K562 (cell line): Measurements from ENCODE around the gene EML2. TPM values are rescaled to one million over a fixed set of nuclear protein-coding genes. Genes with fewer than 3 reads are reported as not detected.

Source experiments
- CCAR2 ChIP-seq: fragments of 200-400 bp; formaldehyde crosslinking; IDR thresholded peaks from 2 replicates; pipeline ENCODE4 v1.6.1; 2017; ENCODE audit warnings: mild to moderate bottlenecking, low read depth, low read length
- CHD1 ChIP-seq: fragments of 200-600 bp; sonication (generic); IDR thresholded peaks from one replicate; pipeline ENCODE4 v1.6.1; 2012; ENCODE audit warnings: mild to moderate bottlenecking, moderate library complexity, low read length, inconsistent platforms
- DACH1 ChIP-seq: fragments of 450-650 bp; IDR thresholded peaks from 2 replicates; pipeline ENCODE4 v1.6.1; 2018; ENCODE audit not compliant: partially characterized antibody
- ELF1 ChIP-seq: fragments of 200-800 bp; sonication (Bioruptor generic); IDR thresholded peaks from 2 replicates; pipeline ENCODE4 v1.6.1; 2016; ENCODE audit warnings: missing genetic modification characterization, missing compliant biosample characterization
- NFIX ChIP-seq: fragments of 250-450 bp; sonication (Bioruptor Pico); IDR thresholded peaks from 2 replicates; pipeline ENCODE4 v1.4.0; 2020; ENCODE audit warnings: low read depth, mild to moderate bottlenecking, moderate library complexity
- NFRKB ChIP-seq: fragments of 450-650 bp; IDR thresholded peaks from 2 replicates; pipeline ENCODE4 v1.6.1; 2016; ENCODE audit warnings: low read depth
- TEAD4 ChIP-seq, 2 experiments: sonication (generic) in 1 of 2; formaldehyde crosslinking in 1 of 2; IDR thresholded peaks; 2 replicates each; pipeline versions ENCODE4 v1.6.1 to v1.8.0; 2012 to 2022; ENCODE audit warnings: borderline replicate concordance in 1 of 2, inconsistent platforms in 1 of 2, low read length in 1 of 2, mild to moderate bottlenecking in 1 of 2, missing genetic modification reagents in 1 of 2
- ZNF76 ChIP-seq: fragments of 250-450 bp; sonication (Bioruptor Pico); IDR thresholded peaks from 2 replicates; pipeline ENCODE4 v1.4.0; 2020; ENCODE audit warnings: mild to moderate bottlenecking, moderate library complexity, borderline replicate concordance
- polyA plus RNA-seq, 8 experiments: library from polyadenylated mRNA; depleted of rRNA in 4 of 8; stranded (reverse) in 5 of 8; unstranded in 3 of 8; fragments of >200 nt; fragmentation: Nextera tagmentation in 2 of 8; fragmentation: Illumina TruSeq in 1 of 8; extraction: Ambion mirVana in 2 of 8; extraction: Trizol in 1 of 8; gene quantifications; 2 replicates each; pipeline versions ENCODE4 v1.2.1 to v1.2.3, GENCODE V29; 2011 to 2014; ENCODE audit warnings: inconsistent platforms in 1 of 8, missing spikeins in 1 of 8
- total RNA-seq, 7 experiments: library from RNA; depleted of rRNA in 6 of 7; stranded (reverse); fragments of >200 nt in 6 of 7; fragmentation: Illumina TruSeq in 2 of 7; extraction: Trizol in 2 of 7; gene quantifications; 2 replicates each; pipeline versions ENCODE4 v1.2.1 to v1.2.3, GENCODE V29; 2011 to 2021; ENCODE audit warnings: low replicate concordance in 1 of 7
- TF ChIP-seq, protein P1 (sequence below): sonication (generic); formaldehyde crosslinking; IDR thresholded peaks from 2 replicates; pipeline ENCODE4 v1.8.1; 2023; ENCODE audit warnings: missing genetic modification reagents, mild to moderate bottlenecking, borderline replicate concordance
- TF ChIP-seq, protein P2 (sequence below): fragments of 250-450 bp; sonication (Bioruptor Pico); IDR thresholded peaks from 2 replicates; pipeline ENCODE4 v1.5.0; 2021; ENCODE audit warnings: mild to moderate bottlenecking, moderate library complexity
- TF ChIP-seq, protein P3 (sequence below): fragments of 250-450 bp; sonication (Bioruptor Pico); IDR thresholded peaks from 2 replicates; pipeline ENCODE4 v1.5.0; 2021; ENCODE audit warnings: mild to moderate bottlenecking, borderline replicate concordance

The EML2 gene
- total and polyA plus RNA-seq, 9 of the 15 experiments (the other 6 are each of a cell fraction or from before 2014, with no cell fraction given), result 2.6 to 69.6 (median 24.8) TPM

- TF ChIP-seq, protein P1, sequence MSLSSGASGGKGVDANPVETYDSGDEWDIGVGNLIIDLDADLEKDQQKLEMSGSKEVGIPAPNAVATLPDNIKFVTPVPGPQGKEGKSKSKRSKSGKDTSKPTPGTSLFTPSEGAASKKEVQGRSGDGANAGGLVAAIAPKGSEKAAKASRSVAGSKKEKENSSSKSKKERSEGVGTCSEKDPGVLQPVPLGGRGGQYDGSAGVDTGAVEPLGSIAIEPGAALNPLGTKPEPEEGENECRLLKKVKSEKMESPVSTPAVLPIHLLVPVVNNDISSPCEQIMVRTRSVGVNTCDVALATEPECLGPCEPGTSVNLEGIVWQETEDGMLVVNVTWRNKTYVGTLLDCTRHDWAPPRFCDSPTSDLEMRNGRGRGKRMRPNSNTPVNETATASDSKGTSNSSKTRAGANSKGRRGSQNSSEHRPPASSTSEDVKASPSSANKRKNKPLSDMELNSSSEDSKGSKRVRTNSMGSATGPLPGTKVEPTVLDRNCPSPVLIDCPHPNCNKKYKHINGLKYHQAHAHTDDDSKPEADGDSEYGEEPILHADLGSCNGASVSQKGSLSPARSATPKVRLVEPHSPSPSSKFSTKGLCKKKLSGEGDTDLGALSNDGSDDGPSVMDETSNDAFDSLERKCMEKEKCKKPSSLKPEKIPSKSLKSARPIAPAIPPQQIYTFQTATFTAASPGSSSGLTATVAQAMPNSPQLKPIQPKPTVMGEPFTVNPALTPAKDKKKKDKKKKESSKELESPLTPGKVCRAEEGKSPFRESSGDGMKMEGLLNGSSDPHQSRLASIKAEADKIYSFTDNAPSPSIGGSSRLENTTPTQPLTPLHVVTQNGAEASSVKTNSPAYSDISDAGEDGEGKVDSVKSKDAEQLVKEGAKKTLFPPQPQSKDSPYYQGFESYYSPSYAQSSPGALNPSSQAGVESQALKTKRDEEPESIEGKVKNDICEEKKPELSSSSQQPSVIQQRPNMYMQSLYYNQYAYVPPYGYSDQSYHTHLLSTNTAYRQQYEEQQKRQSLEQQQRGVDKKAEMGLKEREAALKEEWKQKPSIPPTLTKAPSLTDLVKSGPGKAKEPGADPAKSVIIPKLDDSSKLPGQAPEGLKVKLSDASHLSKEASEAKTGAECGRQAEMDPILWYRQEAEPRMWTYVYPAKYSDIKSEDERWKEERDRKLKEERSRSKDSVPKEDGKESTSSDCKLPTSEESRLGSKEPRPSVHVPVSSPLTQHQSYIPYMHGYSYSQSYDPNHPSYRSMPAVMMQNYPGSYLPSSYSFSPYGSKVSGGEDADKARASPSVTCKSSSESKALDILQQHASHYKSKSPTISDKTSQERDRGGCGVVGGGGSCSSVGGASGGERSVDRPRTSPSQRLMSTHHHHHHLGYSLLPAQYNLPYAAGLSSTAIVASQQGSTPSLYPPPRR (CRISPR knock-in tag), result no peak
- no peak for TF ChIP-seq TEAD4 (IDR thresholded peaks at IDR 0.05; ENCODE audit: low read length)
- no peak for TF ChIP-seq TEAD4 (CRISPR knock-in tag; IDR thresholded peaks at IDR 0.05; ENCODE audit: borderline replicate concordance)
- no peak for TF ChIP-seq NFIX
- TF ChIP-seq, protein P2, sequence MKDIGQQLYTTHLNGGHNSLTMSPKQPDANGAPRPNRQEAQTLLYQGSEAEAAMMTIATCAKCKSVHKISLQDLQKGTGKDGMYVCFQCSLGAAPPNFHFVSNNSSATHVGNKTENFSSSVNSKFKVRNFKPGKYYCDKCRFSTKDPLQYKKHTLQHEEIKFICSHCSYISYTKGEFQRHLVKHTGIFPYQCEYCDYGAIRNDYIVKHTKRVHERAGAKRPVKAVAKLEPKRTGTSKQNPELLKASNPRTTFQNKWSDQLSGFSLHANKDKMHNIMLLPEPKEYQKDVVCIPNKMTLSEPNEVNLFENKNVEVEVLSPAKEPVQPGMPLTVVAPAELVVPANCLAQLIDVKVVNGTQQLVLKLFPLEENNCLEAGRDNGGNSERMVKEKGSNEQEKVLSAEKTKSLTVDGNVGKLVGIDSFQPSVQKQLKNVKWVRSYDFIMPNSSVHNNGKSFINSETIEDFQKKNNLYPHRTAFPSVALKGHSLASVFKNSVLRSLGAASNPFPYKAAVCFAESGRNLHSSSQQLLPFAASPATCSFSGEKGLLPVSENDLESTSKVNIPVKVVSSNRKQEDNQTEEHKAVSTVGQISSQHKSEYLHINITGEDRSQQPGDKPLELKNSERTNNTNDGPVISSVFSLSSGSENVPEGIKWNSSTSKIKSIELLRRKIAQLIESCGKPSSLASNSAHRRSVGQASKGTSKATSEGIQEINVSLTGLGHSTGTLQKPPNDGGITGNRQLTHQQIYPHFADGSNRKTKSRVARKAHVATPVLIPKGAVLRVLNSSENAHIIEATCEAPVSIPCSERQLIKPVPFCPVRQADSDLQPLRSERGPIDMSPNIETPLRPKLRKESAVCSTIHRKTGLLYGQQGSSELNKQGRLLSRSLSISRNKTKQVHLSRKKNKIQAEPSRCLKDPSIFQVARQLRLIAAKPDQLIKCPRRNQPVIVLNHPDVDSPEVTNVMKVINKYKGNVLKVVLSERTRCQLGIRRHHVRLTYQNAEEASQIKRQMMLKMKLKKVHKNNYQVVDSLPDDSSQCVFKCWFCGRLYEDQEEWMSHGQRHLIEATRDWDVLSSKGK (CRISPR knock-in tag), result no peak
- TF ChIP-seq ZNF76, result no peak
- no peak for TF ChIP-seq DACH1
- peak; percentile 7 for TF ChIP-seq CHD1
- TF ChIP-seq, protein P3, sequence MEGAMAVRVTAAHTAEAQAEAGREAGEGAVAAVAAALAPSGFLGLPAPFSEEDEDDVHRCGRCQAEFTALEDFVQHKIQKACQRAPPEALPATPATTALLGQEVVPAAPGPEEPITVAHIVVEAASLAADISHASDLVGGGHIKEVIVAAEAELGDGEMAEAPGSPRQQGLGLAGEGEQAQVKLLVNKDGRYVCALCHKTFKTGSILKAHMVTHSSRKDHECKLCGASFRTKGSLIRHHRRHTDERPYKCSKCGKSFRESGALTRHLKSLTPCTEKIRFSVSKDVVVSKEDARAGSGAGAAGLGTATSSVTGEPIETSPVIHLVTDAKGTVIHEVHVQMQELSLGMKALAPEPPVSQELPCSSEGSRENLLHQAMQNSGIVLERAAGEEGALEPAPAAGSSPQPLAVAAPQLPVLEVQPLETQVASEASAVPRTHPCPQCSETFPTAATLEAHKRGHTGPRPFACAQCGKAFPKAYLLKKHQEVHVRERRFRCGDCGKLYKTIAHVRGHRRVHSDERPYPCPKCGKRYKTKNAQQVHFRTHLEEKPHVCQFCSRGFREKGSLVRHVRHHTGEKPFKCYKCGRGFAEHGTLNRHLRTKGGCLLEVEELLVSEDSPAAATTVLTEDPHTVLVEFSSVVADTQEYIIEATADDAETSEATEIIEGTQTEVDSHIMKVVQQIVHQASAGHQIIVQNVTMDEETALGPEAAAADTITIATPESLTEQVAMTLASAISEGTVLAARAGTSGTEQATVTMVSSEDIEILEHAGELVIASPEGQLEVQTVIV (CRISPR knock-in tag), result no peak
- 0 out of 2 replicates have a peak, but pooled peaks have one; percentile 49 for TF ChIP-seq ELF1 (tag)
- no peak for TF ChIP-seq NFRKB
- TF ChIP-seq CCAR2, result no peak
These were observed at the start of gene EML2 (continued) for GRCh38 chr19:45638930-45639729.
